Stimulated activated CD4-positive, alpha-beta T cell treated with anti-CD3 and anti-CD28 coated beads, Interleukin-15, amount 100 ng/mL, for 1 hour (primary cell): Measurements from ENCODE around the gene FGF1.

ENCODE experiments used
- DNase-seq, 2 donors: peaks; one replicate each; pipeline ENCODE4 v3.0.0-alpha.2; 2020; ENCODE audit warnings: low read depth in 1 of 2, low spot score in 1 of 2

Gene FGF1

DNA sequence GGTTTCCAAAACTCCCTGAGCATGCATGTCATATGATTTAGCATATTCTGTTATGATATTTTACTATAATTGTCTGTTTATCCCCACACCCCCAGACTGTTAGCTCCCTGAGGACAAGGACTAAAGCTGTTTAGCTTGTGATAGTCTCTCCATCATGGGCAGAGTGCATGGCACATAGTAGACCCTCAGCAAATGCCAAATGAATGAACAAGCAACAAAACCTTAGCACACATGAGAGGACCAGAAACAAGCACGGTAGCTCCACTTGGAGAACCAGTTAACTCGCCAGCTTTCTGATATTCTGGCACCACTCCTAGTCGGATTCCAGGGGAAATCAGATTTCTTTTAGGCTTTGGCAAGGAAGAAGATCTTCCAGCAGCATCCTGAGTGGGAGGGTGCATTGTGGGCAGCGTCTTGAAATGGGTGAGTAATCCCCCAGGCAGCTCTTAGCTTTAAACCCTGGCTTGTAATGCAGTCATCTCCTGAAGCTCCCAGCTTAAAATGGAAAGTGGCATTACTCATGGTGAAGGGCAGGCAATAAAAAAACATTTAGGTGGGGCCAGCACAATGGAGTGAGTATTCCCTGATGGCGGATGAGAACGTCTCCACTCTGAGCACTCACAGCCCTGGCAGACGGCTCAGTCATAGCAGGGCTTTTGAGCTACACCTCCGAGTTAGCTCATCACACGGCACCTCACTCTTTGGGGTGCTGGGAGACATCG lies 41.1 kb downstream of the FGF1 start:
- no peak for DNase-seq

DNA sequence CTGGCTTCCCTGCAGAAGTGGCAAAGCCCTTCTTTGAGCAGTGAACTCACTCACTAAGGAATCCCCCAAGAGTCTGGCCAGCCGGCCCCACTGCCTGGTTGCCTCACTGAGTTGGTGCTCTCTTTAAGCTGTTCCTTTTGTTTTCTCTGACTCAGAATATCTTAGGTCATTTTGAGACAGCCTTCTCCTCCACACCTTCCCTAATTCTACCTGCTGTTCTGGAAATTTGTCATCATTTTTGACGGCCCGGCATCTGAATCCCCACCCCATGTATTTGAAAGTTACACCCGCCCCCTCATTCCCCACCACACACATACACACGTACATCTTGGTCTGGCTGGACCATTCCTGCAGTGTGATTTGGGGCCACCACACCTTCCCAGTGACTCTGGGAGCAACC lies 41.8 kb downstream of the FGF1 start:
- no peak for DNase-seq

DNA sequence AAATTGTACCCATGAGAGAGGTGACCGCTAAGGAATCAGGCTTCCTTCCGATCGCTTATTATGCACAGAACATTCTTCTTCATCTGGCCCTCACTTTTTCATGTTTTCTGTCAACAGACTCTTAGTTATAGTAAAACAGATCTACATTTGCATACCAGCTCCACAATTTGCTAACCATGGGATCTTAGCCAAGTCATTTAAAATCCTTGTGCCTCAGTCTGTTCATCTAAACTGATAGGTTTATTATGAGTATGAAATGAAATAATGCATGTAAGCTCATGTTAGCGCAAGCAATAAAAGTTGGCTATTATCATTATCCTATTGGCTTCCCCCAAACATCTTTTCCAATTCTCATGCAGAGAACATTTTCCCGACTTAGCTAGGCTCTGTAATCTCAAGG lies 42.3 kb downstream of the FGF1 start:
- no peak for DNase-seq

DNA sequence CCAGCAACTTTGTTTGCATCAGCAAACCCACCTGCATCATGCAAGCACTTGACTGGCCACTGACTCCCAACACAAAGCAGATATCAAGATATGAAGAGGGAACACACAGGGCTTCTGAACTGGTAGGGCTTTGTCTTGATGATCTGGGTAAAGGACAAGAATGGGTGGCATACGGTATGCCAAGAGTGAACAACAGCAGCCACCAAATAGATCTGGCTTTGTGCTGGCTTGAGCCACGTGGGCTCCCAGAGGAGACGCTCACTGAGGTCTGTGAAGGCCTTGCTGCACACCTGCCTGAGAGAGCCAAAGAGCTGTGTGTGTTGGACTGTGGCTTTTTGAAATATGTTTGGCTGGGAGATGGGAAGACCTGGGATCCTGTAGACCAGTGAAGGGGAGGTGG lies 43.5 kb downstream of the FGF1 start:
- no peak for DNase-seq

- no peak for DNase-seq
Observed at GRCh38 chr5:142641711-142642110, 44.2 kb downstream of the FGF1 start.

- no peak for DNase-seq
Observed at GRCh38 chr5:142640316-142641005, 45.4 kb downstream of the FGF1 start.

- no peak for DNase-seq
Observed at GRCh38 chr5:142639455-142639854, 46.4 kb downstream of the FGF1 start.

DNA sequence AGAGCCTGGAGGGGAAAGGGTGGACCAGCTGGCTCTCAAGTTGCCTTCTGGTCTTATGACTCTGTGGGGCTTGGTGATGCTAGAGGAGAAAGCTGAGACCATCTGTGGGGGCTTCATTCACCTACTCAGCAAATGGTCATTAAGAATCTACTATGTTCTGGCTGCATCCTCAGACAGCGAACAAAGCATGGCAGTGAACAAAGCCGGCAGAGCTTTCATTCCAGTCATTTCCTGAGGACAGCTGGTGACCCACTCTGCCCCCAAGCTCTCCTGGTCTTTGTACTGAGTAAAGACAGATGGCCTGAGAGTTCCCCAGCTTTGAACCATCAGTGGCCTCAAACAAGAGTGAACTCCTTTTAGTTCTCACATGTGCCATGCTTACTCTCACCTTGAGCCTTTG lies 48.0 kb downstream of the FGF1 start:
- no peak for DNase-seq

GRCh38 chr5:142636698-142637324 lies 49.1 kb downstream of the FGF1 start:
- no peak for DNase-seq

- no peak for DNase-seq
Observed at GRCh38 chr5:142636093-142636492, 49.8 kb downstream of the FGF1 start.

- no peak for DNase-seq
Observed at GRCh38 chr5:142634216-142635011, 51.5 kb downstream of the FGF1 start.

DNA sequence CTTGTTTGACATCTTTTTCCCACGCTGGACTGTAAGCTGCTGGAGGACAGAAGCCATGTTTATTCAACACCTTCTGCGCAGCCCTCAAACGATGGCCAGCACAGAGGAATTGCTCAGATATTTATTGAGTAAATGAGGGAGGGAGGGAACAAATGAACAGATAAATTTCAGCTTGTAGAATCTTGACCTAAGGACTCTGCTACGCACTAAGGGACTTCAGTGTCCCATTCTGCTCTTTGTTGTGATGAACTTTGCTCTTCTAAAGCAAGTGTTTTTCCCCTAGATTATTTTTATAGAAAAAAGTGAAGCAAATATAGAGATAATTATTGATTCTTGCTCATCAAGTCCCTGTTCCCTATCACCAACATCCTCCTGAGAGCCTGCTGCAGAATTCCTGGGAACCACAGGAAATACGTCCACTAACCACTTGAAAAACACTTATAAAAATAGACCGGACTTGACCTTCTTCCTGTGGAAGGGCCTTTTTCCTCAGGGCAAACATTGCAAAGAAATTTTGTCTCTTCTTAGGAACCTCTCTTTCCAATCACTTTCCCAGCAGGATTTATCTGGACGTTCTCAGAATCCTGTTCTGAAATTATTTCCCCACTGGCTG lies 54.9 kb downstream of the FGF1 start:
- DNase-seq = no peak

DNA sequence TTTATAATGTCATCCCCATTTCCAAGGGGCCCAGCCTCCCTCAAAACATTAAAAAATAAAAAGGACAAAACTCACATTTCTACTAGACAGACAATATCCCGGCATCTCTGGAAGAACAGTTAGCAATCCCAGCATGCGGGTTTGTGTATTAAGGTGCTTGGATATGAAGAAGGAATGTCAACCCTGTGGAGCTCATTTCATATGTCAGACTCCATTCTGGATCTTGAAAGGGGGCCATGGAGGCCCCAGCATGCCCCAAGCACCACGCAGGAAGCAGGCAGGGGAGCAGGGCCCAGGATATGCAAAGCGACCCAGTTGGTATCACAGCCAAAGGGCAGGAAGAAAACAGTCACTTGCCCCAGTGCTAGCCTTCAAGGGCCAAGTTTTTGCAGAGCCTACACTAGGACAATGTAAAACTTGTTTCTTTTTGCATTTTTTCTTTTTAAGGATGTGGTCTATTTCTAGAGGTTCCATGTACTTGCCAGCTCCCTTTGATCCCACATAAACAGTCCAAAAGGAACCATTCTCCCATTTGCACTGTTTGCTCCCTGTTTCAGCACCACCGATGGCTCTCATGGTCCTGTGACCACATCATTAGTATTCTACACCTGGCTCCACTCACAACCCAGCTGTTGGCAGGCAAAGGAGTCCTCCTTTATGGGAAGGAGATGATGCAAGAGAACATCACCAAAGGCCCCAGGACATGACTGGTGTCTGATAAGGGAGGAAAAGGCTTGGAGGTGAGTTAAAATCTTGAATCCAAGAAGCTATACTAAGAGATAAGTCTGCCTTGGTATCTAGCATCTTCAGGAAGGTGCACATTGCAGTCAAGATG lies 58.3 kb downstream of the FGF1 start:
- DNase-seq = no peak

GRCh38 chr5:142626786-142627185 lies 59.1 kb downstream of the FGF1 start:
- no peak for DNase-seq

DNA sequence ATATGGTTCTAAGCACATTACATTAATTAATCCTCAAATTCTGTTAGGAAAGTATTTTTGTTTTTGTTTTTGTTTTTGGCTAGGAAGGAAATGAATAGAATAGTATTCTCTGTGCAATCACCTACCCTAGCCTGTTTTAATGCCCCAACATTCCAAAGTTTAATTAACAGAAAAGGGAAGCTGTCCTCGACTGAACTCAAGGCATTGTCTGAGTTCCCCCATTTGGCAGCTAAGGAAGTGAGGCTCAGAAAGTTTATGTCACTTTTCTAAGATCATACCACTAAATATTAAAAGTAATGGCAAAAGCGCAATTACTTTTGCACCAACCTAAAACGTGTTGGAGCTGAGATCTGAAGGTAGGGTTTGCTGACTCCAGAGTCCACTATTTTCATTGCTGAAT lies 59.8 kb downstream of the FGF1 start:
- no peak for DNase-seq

DNA sequence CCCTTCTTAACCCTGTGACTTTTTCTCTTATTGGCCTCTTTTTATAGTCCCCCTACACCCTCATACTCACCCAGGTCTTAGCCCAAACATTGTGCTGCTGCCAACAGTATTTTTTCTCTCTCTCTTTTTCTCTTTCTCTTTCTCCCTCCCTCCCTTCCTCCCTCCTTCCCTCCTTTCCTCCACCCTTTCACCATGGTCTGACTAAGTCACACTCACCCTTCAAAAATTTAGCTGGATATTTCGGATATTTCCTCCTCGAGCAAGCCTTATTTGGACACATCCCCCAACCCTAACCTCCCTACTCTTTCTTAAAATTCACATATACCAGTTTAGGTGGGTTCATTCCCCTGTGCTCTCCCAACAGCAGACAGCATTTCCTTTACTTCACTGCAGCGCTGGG lies 64.7 kb downstream of the FGF1 start:
- no peak for DNase-seq

GRCh38 chr5:142619815-142620214 lies 66.1 kb downstream of the FGF1 start:
- no peak for DNase-seq

- no peak for DNase-seq
Observed at GRCh38 chr5:142618130-142618523, 67.8 kb downstream of the FGF1 start.

DNA sequence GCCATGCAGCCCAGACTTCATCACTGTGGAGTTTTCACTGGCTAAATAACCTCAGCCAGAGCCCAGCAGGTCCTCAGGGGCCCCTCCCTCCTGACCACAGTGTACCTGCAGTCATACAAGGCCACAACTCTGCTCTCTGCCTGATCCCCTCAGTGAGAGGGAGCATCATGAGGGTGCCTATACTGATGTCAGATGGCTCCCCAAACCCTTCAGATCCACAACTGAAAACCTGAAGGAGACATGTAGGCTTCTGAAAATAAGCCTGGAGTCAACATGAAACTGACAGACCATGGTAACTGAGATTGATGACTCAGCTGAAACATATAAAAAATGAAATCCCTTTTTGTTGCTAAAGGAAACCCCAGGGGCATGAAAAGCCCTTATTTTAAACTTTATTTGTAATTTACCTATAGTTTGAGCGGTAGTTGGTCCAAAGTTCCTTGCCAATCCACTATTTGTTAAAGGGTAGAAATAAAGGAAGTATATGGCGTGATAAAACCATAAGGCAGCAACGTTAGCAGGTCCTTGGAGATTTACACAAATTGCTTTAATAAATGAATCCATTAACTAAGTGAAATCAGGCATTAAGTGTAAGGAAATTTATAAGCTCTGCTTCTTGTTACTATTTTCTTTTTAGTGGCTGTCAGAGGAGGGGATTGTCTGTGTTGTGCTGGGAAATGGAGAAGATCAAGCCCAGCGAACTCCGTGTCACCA lies 68.3 kb downstream of the FGF1 start:
- no peak for DNase-seq

GRCh38 chr5:142615948-142616347 lies 69.9 kb downstream of the FGF1 start:
- no peak for DNase-seq
